22Rv1 (cell line): Measurements from ENCODE around the gene TIMP3.

ENCODE experiments used
- H3K27ac ChIP-seq: fragments of 450-650 bp; 2 replicates; pipeline ENCODE4 v1.5.1; 2017
- CTCF ChIP-seq: fragments of 450-650 bp; IDR thresholded peaks from 2 replicates; pipeline ENCODE4 v1.5.1; 2017; ENCODE audit warnings: mild to moderate bottlenecking
- ZFX ChIP-seq: fragments of 450-650 bp; IDR thresholded peaks from 2 replicates; pipeline ENCODE4 v1.6.1; 2017; ENCODE audit warnings: antibody characterized with exemption, borderline replicate concordance

TIMP3 gene

DNA sequence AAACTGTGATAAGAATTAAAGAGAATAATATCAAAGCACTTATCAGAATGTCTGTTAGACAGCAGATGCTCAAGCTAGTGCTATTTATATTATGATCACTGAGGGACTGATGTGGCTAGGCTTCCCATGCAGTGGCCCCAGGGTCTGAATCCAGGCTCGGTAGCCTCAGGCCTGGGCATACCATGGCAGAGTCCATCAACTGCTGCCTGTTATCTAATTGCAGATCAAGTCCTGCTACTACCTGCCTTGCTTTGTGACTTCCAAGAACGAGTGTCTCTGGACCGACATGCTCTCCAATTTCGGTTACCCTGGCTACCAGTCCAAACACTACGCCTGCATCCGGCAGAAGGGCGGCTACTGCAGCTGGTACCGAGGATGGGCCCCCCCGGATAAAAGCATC is 57.5 kb downstream of the TIMP3 start:
- no peak overlapping the region for H3K27ac ChIP-seq
- TF ChIP-seq CTCF (no peak), ZFX (no peak)

DNA sequence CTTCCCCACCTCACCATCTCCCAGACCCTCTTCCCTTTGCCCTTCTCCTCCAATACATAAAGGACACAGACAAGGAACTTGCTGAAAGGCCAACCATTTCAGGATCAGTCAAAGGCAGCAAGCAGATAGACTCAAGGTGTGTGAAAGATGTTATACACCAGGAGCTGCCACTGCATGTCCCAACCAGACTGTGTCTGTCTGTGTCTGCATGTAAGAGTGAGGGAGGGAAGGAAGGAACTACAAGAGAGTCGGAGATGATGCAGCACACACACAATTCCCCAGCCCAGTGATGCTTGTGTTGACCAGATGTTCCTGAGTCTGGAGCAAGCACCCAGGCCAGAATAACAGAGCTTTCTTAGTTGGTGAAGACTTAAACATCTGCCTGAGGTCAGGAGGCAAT is 58.2 kb downstream of the TIMP3 start:
- no peak overlapping the region for H3K27ac ChIP-seq
- no peak for TF ChIP-seq CTCF

GRCh38 chr22:32861330-32861729 is 59.8 kb downstream of the TIMP3 start:
- no peak overlapping the region for H3K27ac ChIP-seq
- TF ChIP-seq CTCF (no peak), ZFX (no peak)

- H3K27ac ChIP-seq, result no peak overlapping the region
- TF ChIP-seq ZFX (no peak), CTCF (no peak)
Observed at GRCh38 chr22:32862083-32862482, 60.6 kb downstream of the TIMP3 start.

DNA sequence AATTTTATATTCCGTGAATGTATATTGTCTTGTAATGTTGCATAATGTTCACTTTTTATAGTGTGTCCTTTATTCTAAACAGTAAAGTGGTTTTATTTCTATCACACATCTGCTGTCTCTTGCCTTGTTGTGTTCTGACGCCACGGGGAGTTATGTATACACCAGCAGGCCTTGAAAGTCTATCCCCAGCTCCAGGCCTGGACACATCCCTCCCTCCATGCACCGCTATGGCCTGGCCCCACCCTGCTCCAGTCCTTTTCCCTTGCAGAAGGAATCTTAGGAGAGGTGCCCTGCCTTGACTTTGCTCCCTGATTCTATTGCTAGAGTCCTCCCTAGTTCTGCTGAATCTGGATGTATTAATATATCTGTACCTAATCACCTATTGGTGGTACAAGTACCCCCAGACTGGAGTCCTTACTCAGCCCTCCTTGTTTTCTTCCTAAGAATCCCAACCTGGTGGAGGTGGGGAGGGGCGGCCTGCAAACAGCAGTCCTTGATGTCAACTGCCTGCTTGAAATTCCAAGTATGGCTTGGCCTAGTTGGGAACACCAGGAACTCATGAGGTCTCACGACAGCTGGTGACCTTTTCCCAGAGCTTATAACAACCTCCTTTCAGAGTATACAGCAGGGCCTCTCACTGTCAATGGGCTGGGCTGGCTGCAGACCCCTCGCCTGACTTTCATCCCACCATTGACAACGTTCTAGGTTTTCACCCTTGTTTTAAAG is 61.6 kb downstream of the TIMP3 start:
- H3K27ac ChIP-seq, result no peak overlapping the region
- TF ChIP-seq CTCF (no peak), ZFX (no peak)

DNA sequence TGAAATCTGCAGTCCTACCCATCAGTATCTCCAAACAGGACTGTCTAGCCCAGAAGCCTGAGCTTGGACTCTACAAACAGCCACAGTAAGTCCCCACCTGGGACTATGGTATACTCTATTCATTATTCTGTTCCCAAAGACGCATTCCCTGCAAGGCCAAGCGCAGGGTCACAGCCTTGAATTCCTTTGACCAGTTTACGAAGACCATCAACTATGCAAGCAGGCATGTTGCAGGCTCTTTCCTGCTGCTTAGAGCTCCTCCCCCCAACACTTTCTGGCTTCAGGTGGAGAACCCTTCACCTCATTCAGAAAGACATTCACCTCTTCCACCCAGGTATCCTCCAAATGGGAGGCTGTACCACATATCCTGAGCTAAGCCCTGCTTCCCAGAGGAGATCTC is 62.5 kb downstream of the TIMP3 start:
- H3K27ac ChIP-seq, result no peak overlapping the region
- TF ChIP-seq ZFX (no peak), CTCF (no peak)

DNA sequence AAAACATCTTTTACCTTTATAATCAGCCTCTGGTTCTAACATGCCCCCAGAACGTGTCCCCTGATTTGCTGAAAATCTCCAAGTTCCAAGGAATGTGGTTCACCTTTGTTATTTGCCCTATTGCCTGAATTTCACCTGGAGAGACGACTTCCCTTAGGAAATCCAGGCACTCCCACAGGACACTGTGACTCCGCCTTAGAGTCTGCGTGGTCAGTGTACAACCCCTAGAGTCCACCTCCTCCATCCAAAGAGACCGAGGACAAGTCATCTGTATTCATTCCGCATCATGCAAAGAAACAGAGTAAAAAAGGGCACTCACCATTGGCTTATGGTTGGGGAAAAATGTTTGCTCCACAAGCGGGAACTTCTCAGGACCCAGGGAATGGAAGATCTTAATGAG is 63.1 kb downstream of the TIMP3 start:
- no peak overlapping the region for H3K27ac ChIP-seq
- TF ChIP-seq ZFX (no peak), CTCF (no peak)
